GM19395 (cell line): ENCODE results near the gene MRPL42.
"Not testable (repeated sequence)": the region's sequence is repeated elsewhere in the genome, so short reads cannot be mapped to it uniquely, and the experiment has no call there.

Source experiments
- ATAC-seq: cut with Tn5 transposase; IDR thresholded peaks from one replicate; pipeline ENCODE4 v1.9.1; 2021; ENCODE audit warnings: mild to moderate bottlenecking, moderate library complexity; ENCODE audit not compliant: unreplicated experiment

The MRPL42 gene

DNA sequence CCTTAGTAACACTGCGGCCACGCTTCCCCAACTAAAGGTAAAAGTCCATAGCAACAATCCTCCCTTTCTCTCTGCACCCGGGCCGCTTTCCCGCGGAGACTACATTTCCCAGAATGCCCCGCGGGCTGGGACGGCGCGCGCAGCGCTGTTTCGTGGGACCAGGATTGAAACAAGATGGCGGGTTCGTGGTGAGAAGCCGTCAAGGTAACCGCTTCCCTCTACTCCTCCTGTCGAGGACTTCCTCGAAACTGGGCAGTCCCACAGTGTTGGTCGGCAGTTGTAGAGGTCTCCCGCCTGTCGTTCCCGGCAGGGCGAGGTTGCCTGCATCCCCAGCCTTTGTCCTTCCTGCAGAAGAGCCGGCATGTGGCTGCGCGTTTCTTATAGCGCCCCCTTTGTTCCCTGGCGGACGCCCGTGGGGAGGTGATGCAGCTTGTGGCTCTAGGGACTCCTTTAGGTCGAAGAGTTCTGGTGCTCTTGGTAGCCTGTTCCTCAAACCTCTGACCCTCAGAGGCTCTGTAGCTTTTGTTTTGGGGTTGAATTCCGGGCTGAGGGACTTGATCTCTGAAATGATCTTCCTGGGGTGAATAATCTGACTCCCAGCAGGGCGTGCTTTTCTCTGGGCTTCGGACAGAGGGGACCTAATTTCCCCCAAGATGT lies at the start of gene MRPL42:
MRPL42 (plus strand) TSS at position 164 of the 657 bp plus-strand sequence. CDS start 1,772 bp downstream, outside the sequence.
- peak; percentile 91 for ATAC-seq

DNA sequence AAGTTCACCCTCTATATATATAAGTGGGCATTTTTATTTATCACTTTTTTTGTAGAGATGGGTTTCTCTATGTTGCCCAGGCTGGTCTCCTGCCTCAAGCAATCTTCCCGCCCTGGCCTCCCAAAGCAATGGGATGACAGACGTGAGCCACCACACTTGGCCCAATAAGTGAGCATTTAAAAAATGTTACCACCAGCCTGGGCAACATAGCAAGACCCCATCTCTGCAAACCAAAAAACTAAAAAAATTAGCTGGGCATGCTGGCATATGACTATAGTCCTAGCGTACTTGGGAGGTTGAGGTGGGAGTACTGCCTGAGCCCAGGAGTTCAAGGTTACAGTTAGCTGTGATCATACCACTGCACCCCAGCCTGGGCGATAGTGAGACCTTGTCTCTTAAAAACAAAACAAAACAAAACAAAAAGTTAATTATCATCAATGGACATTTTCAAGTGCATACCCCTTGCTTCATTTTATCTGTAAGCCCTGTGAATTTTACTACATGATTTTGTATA lies 49.3 kb upstream of the MRPL42 start:
- ATAC-seq: no peak

DNA sequence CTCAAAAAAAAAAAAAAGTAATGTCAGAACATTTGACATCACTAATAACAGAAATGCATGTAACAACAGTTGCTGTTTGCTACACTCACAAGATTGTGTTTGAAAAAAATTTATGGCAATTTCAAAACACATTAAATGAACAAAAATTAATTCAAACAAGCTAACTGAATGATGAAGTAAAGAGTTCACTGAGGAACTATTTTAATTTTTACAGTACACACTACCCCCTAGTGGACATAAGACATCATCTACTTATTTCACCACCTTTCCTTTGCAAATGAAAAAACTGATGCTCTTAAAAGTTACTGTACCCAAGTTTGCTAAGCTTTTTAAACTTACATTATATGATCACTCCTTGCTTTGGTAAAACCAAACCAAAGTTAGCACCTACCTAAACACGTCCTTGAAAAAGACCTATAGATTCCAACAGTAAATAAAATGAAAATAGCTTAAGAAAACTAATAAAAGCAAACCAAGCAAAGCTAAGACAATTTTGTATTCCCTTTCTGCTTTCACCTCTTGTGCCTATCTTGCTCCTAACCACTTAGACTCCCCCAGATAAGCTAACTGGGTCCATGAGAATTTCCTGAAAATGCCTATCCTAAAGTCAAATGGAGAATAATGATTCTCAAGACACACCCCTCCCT lies 47.8 kb upstream of the MRPL42 start:
- ATAC-seq: no peak

DNA sequence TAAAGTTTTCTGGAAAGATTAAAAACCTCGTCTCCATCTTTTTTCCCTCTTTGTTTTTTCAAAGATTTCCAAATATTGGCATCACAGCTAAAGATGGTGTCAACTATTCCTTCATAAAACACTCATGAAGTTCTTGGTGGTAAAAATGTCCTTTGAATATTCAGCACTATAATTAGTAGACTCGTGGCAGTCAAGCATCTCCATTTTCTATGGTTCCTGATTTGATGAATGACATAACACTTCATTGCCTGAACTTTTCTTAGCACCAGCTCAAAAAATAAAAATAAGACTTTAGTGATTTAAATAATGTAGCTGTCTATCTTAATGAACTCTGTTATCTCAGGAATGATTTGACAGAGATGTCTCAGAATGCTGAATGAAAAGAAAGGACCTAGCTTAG lies 45.3 kb upstream of the MRPL42 start:
- ATAC-seq: no peak

DNA sequence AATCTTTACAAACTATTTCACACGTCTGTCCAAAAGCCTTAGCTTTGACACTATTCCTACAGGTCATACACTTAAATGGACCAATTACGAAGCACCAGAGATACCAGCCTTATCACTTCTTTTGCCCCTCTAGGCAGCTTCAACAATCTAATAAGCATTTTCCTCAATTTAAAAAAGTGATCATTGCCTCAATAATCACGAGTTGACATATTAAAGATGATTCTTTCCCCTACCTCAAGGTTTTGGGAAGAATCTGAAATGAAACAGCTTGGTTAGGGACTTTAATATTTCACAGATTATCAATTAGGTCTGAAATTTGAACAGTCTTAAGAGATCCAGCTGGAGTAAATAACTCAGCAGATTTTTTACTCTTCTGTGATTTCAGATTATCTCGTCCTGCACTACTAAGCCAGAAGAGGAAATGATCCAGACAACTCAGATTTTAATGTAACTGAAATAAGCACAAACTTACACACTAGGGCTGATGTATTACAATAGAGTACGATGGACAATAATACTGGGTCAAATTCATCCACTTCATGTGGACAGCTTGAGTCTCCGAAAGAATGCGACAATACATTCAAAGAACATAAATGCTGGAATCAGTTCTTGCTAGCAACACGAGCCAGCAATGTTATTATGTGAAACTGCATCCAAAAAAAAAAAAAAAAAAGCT lies 41.4 kb upstream of the MRPL42 start:
- no peak for ATAC-seq

- ATAC-seq: no peak
Measured at GRCh38 chr12:93426412-93426805, 40.9 kb upstream of the MRPL42 start.

DNA sequence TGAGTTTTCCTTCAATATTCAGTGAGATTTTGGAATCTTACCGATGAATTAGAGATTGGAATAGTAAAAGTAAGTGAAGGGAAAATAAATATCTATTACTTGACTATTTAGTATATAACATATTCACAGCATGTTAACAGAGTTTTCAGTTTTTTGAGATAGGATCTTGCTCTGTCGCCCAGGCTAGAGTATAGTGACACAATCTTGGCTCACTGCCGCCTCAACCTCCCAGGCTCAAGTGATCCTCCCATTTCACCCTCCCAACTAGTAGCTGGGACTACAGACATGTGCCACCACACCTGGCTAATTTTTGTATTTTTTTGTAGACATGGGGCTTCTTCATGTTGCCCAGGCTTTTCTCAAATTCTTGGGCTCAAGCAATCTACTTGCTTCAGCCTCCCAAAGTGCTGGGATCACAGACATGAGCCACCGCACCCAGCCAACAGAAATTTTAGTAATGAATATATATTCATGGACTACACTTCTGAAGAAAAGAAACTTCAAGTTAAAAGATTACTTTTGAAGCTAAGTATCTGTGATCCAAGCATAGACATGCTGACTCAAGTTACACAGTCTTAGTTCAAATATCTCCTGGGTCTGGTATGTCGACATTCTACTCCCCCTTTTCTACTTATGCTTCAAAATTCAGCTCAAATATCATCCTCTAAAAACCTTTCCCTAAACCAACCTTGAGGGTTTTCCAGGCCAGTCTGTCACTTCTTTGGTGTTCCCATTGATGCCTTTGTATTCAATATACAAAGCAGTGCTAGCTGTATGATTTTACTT lies 39.3 kb upstream of the MRPL42 start:
- ATAC-seq: no peak

DNA sequence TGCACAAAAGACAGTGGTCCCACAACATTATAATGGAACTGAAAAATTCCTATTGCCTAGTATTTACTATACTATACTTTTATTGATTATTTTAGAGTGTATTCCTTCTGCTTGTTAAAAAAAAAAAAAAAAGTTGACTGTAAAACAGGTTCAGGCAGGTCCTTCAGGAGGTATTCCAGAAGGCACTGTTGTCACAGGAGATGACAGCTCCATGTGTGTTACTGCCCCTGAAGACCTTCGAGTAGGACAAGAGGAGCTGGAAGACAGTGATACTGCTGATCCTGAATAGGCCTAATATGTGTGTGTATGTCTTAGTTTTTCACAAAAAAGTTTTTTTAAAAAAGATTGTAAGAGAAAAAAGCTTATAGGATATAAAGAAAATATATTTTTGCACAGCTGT lies 37.9 kb upstream of the MRPL42 start:
- no peak for ATAC-seq

DNA sequence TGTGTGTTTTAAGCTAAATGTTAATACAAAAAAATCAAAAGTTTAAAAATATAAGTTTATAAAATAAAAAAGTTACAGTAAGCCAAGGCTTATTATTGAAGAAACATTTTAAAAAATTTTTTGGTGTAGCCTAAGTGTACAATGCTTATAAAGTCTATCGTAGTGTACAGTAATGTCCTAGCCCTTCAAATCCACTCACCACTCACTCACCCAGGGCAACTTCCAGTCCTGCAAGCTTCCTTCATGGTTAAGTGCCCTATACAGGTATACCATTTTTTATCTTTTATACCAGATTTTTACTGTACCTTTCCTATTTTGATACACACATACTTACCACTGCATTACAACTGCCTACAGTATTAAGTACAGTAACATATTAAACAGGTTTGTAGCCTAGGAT lies 37.5 kb upstream of the MRPL42 start:
- no peak for ATAC-seq

DNA sequence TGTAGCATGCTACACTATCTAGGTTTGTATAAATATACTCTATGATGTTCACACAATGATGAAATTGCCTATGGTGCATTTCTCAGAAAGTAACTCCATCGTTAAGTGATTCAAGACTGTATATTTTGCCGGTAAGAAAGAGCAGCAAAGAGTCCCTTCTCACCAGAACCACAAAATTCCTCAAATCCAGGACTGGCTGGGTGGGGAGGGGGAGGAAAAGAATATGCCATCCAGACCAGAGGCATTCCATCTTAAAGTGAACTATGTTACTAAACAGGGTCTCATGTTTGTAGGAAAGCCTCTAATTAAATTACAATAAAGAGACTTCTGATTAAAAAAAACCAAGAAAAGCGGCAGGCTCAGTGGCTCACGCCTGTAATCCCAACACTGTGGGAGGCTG lies 37.0 kb upstream of the MRPL42 start:
- ATAC-seq: no peak

GRCh38 chr12:93432031-93432430 lies 35.3 kb upstream of the MRPL42 start:
- not testable (repeated sequence) for ATAC-seq

DNA sequence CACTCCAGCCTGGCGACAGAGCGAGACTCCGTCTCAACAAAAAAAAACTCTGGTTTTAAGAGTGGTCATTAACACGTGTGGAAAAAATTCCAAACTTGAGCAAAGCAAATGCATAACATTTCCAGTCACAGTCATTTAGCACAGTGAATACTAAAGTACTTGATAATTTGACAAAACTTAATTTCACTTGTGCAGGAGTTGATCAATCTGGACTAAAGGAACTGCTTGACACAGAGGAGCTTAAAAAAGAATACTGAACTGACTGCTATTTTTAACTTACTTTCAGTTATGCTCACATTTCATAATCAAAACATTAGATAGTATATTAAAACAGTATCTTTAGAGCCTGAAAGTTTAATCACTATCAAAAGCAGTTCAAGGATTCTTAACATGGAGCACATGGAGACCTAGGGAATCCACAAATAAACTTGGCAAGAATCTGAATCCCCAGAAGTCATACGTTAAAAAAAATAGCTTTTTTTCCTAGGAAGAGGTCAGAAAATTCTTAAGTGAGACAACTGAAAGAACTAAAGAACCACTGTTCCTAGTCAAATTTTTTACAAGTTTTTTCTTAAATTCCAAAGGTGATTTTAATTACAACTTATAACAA lies 33.0 kb upstream of the MRPL42 start:
- ATAC-seq: no peak

DNA sequence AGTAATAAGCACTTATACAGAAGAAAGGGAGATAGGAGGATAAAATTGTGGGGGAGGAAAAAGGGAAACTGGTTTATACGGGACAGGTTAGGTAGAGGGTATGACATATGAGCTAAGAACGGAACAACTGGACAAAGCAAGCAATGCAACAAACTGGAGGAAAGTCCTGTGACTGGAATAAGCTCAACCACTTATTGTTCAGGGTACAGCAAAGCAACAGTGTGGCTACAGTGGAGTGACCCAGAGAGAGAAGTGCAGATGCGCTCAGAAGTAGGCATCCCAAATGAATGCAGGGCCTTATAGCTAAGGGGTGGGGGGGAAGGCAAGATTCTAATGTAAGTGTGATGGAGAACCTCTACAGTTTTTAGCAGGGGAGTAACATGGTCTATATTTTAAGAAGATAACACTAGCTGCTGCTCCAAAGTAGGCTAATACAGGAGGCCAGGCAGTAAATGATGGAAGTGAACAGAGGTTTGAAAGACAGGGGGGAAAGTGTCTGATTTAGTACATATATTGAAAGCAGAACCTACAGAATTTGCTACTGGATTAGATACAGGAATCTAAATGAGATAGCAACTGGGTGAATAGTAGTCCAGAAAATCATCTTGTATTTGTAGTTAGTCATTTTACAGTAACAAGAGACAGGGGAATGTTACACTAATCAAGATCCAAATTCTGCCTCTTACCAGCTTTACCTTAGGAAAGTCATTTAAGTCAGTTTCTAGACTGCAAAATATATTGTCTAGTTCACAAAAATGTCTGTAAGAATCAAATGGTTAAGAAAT lies 28.9 kb upstream of the MRPL42 start:
- ATAC-seq: no peak

GRCh38 chr12:93440043-93440835 lies 27.1 kb upstream of the MRPL42 start:
- no peak for ATAC-seq

- peak; percentile 5 for ATAC-seq
Measured at GRCh38 chr12:93441081-93441616, 26.2 kb upstream of the MRPL42 start.

GRCh38 chr12:93441617-93442410 lies 25.5 kb upstream of the MRPL42 start, which contains the start of gene UBE2N:
UBE2N (minus strand) TSS chr12:93441947; CDS start chr12:93441884, 63 bp downstream.
- peak; percentile 81 for ATAC-seq

GRCh38 chr12:93442411-93443340 lies 24.6 kb upstream of the MRPL42 start:
- ATAC-seq: no peak
